Neutrophil (primary cell): Measurements from ENCODE around the gene METRN.

Experiments
- H3K27ac ChIP-seq: fragments of 200-600 bp; sonication (generic); 2 replicates; pipeline ENCODE4 v1.5.1; 2016; ENCODE audit warnings: mild to moderate bottlenecking, moderate library complexity
- H3K27me3 ChIP-seq: fragments of 200-600 bp; sonication (generic); 2 replicates; pipeline ENCODE4 v1.6.0; 2016; ENCODE audit warnings: mild to moderate bottlenecking
- H3K36me3 ChIP-seq: fragments of 200-600 bp; sonication (generic); 2 replicates; pipeline ENCODE4 v1.5.1; 2017
- H3K4me1 ChIP-seq, 2 experiments: fragments of 200-600 bp in 1 of 2; sonication (generic) in 1 of 2; 1 replicate in 1 of 2; 2 replicates in 1 of 2; pipeline versions ENCODE4 v1.5.1 to v1.6.1; 2013 to 2016; ENCODE audit warnings: low read depth in 1 of 2, low read length in 1 of 2, mild to moderate bottlenecking in 1 of 2, moderate library complexity in 1 of 2; ENCODE audit not compliant: control insufficient read depth in 1 of 2, insufficient read depth in 1 of 2
- H3K4me3 ChIP-seq, 2 experiments: fragments of 200-600 bp in 1 of 2; sonication (generic) in 1 of 2; 1 replicate in 1 of 2; 2 replicates in 1 of 2; pipeline ENCODE4 v1.5.1; 2013 to 2016; ENCODE audit warnings: low read depth in 1 of 2, low read length in 1 of 2, mild to moderate bottlenecking in 1 of 2, moderate library complexity in 1 of 2
- H3K9me3 ChIP-seq: fragments of 200-600 bp; sonication (generic); 2 replicates; pipeline ENCODE4 v1.5.1; 2016
- CTCF ChIP-seq: fragments of 200-600 bp; sonication (generic); IDR thresholded peaks from 2 replicates; pipeline ENCODE4 v1.5.1; 2016; ENCODE audit warnings: antibody characterized with exemption

The METRN gene

GRCh38 chr16:673399-673991, 41.4 kb upstream of the METRN start:
- Histone ChIP-seq H3K27ac (no peak overlapping the region), H3K9me3 (no peaks in the 10 kb centered on the region), H3K4me1 (peaks cover 19 to 39% of the 10 kb centered on the region in 2 experiments)

GRCh38 chr16:674214-674881, 40.6 kb upstream of the METRN start:
- Histone ChIP-seq H3K9me3 (no peaks in the 10 kb centered on the region), H3K27me3 (peaks cover 44% of the 10 kb centered on the region), H3K4me3 (no peak overlapping the region), H3K27ac (no peak overlapping the region), H3K36me3 (peaks cover 54% of the 10 kb centered on the region), H3K4me1 (peaks cover 11 to 35% of the 10 kb centered on the region in 2 experiments)
- no peak for TF ChIP-seq CTCF

More at GRCh38 chr16:673399-673991, 41.4 kb upstream of the METRN start:
- Histone ChIP-seq H3K4me3 (no peak overlapping the region), H3K36me3 (peaks cover 56% of the 10 kb centered on the region), H3K27me3 (peaks cover 44% of the 10 kb centered on the region)
- no peak for TF ChIP-seq CTCF

- Histone ChIP-seq H3K4me1 (peaks cover 11 to 41% of the 10 kb centered on the region in 2 experiments), H3K27me3 (peaks cover 44% of the 10 kb centered on the region), H3K4me3 (no peak within 1 kb of the TSS), H3K36me3 (peaks cover 45% of the 10 kb centered on the region), H3K27ac (no peak within 1 kb of the TSS), H3K9me3 (no peaks in the 10 kb centered on the region)
- no peak for TF ChIP-seq CTCF
These were observed 39.7 kb upstream of the METRN start, which contains the start of gene RHBDL1 for GRCh38 chr16:674968-675883. Gene RHBDL1 (plus strand): TSS chr16:675671. CDS start chr16:675791, 120 bp downstream.

GRCh38 chr16:675884-676564, 38.9 kb upstream of the METRN start:
- Histone ChIP-seq H3K36me3 (peaks cover 37% of the 10 kb centered on the region), H3K4me1 (peaks cover 17 to 46% of the 10 kb centered on the region in 2 experiments), H3K27me3 (peaks cover 44% of the 10 kb centered on the region), H3K4me3 (no peak overlapping the region), H3K9me3 (no peaks in the 10 kb centered on the region), H3K27ac (no peak overlapping the region)
- TF ChIP-seq CTCF, result no peak

GRCh38 chr16:676565-676902, 38.4 kb upstream of the METRN start:
- H3K36me3 ChIP-seq, result peaks cover 32% of the 10 kb centered on the region
- no peak for TF ChIP-seq CTCF

More at GRCh38 chr16:676565-676902, 38.4 kb upstream of the METRN start:
- H3K4me1 ChIP-seq, result peaks cover 22 to 51% of the 10 kb centered on the region in 2 experiments
- no peaks in the 10 kb centered on the region for H3K9me3 ChIP-seq
- no peak overlapping the region for H3K4me3 ChIP-seq
- H3K27ac ChIP-seq, result no peak overlapping the region
- H3K27me3 ChIP-seq, result peaks cover 44% of the 10 kb centered on the region
